H1 (cell line): Measurements from ENCODE around the gene PAIP2B. TPM values are rescaled to one million over a fixed set of nuclear protein-coding genes. Genes with fewer than 3 reads are reported as not detected.

Experiments used
- SIRT6 ChIP-seq: IDR thresholded peaks from one replicate; pipeline ENCODE4 v1.7.1; 2012; ENCODE audit warnings: low read length, inconsistent platforms
- polyA plus RNA-seq, 7 experiments: library from polyadenylated mRNA; depleted of rRNA in 3 of 7; stranded (reverse) in 5 of 7; unstranded in 2 of 7; fragments of >200 nt in 5 of 7; fragments of 200-250 nt in 2 of 7; gene quantifications; 1 replicate in 5 of 7; 2 replicates in 1 of 7; 4 replicates in 1 of 7; pipeline versions ENCODE4 v1.2.1 to v1.2.3, GENCODE V29; 2011 to 2013; ENCODE audit warnings: missing spikeins in 2 of 7, mixed read lengths in 2 of 7
- total RNA-seq: library from RNA; stranded (reverse); fragmentation: NEBNext Ultra II Directional; extraction: Animal tissue kit (Norgen Biotek cat#: 25700); gene quantifications from 2 replicates; pipeline ENCODE4 v1.2.1, GENCODE V29; 2021
- TF ChIP-seq, protein P1 (sequence below): IDR thresholded peaks from 2 replicates; pipeline ENCODE4 v1.6.1; 2012; ENCODE audit warnings: inconsistent platforms

Gene PAIP2B
- total and polyA plus RNA-seq, 2 of the 8 experiments (the other 6 are each of a cell fraction or from before 2014, with no cell fraction given): 8.4 to 31.3 TPM

DNA sequence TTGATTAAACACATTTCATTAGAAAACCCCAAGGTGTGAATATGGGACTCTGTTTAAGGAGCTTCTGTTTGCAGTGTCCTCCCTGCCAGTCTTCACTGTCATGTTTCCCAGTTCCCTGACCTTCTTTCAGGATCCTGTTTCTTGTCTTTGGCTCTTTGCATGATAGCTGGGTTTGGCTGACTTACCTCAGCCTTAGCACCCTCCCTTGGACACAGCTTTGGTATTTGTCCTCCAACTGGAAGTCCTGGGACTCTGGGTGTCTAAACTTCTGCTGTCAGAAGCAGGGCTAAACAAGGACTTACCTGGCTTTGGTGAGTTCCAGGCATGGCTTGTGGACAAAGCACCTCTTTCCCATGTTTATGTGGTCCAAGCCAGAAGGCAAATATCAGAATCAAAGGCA, 11.2 kb upstream of the PAIP2B start (continued):
- TF ChIP-seq SIRT6: no peak
- TF ChIP-seq, protein P1, sequence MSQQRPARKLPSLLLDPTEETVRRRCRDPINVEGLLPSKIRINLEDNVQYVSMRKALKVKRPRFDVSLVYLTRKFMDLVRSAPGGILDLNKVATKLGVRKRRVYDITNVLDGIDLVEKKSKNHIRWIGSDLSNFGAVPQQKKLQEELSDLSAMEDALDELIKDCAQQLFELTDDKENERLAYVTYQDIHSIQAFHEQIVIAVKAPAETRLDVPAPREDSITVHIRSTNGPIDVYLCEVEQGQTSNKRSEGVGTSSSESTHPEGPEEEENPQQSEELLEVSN: no peak
